ENCODE measurements around the gene CAMTA1. TPM values are rescaled to one million over a fixed set of nuclear protein-coding genes. Genes with fewer than 3 reads are reported as not detected.

CAMTA1 gene
- total RNA-seq, 1 donor from 2014 or later: 62.9 TPM

GRCh38 chr1:6969762-6970161 lies 184.5 kb downstream of the CAMTA1 start:
- DNase-seq (ENCODE audit: extremely low spot score in 2 of 2): no peak
- Histone ChIP-seq H3K4me1 (no peaks in the 10 kb centered on the region), H3K36me3 (no peaks in the 10 kb centered on the region), H3K27ac (no peak overlapping the region), H3K4me3 (no peak overlapping the region), H3K27me3 (no peaks in the 10 kb centered on the region), H3K9me3 (no peaks in the 10 kb centered on the region)
- TF ChIP-seq POLR2A (IDR thresholded peaks at IDR 0.05) (no peak), CTCF (IDR thresholded peaks at IDR 0.05) (no peak), POLR2AphosphoS5 (IDR thresholded peaks at IDR 0.05; ENCODE audit: insufficient read depth in 1 of 2, low read depth in 1 of 2) (no peak)
- intact Hi-C loops (cut with DNase I): no loop called here

- intact Hi-C loops (cut with DNase I): no loop called here
- H3K9me3 ChIP-seq: no peaks in the 10 kb centered on the region
- H3K27ac ChIP-seq: no peak overlapping the region
- no peaks in the 10 kb centered on the region for H3K36me3 ChIP-seq
- H3K4me3 ChIP-seq: no peak overlapping the region
- H3K27me3 ChIP-seq: no peaks in the 10 kb centered on the region
- TF ChIP-seq POLR2A (IDR thresholded peaks at IDR 0.05): no peak
- TF ChIP-seq POLR2AphosphoS5 (IDR thresholded peaks at IDR 0.05; ENCODE audit: insufficient read depth in 1 of 2, low read depth in 1 of 2): no peak
- TF ChIP-seq CTCF (IDR thresholded peaks at IDR 0.05): no peak
- H3K4me1 ChIP-seq: no peaks in the 10 kb centered on the region
- DNase-seq (ENCODE audit: extremely low spot score in 2 of 2): no peak
Measured at GRCh38 chr1:6970221-6970620, 185.0 kb downstream of the CAMTA1 start.

DNA sequence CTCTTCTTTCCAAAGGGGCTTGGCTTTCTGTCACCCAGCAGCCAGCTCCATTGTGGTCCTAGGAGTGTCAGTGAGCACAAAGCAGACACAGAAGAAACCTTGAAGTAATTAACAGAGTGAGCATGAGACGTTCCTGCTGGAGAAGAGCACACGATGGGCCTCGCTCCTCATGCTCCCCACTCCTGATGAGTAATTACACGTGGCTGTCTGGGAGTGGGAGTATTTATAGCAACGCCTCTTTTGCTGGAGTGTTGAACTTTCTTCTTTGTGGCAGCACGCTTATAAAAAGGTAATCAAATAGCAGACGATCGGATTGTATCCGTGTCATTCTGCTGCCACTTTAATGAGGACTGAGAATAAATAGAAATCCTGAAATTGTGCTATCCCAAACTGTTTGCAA lies 185.8 kb downstream of the CAMTA1 start:
- Histone ChIP-seq H3K4me1 (no peaks in the 10 kb centered on the region), H3K27ac (no peak overlapping the region), H3K27me3 (no peaks in the 10 kb centered on the region), H3K4me3 (no peak overlapping the region), H3K9me3 (no peaks in the 10 kb centered on the region), H3K36me3 (no peaks in the 10 kb centered on the region)
- TF ChIP-seq POLR2A (IDR thresholded peaks at IDR 0.05): no peak
- no peak for TF ChIP-seq POLR2AphosphoS5 (IDR thresholded peaks at IDR 0.05; ENCODE audit: insufficient read depth in 1 of 2, low read depth in 1 of 2)
- no peak for TF ChIP-seq CTCF (IDR thresholded peaks at IDR 0.05)
- intact Hi-C loops (cut with DNase I): no loop called here
- no peak for DNase-seq (ENCODE audit: extremely low spot score in 2 of 2)

DNA sequence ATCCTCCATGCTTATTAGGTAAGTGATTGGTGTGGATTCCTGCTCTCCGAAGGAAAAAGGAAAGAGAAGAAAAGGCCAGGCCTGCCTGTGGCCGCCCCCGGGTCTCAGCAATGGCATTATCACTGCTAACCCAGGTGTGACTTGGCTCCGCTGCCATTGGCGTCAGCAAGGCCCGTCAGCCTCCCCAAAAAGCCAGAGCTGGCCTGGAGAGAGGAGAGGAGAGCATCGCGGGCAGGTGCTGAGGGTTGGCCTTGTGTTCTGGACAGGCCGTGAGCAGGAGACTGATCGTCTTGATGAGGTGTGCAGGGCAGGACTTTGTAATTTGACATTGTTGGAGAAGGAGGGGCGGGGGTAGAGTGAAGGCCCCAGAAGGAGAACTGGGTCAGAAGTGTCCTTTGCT lies 186.4 kb downstream of the CAMTA1 start:
- Histone ChIP-seq H3K36me3 (no peaks in the 10 kb centered on the region), H3K4me3 (no peak overlapping the region), H3K4me1 (no peaks in the 10 kb centered on the region), H3K9me3 (no peaks in the 10 kb centered on the region), H3K27ac (no peak overlapping the region), H3K27me3 (no peaks in the 10 kb centered on the region)
- intact Hi-C loops (cut with DNase I): no loop called here
- DNase-seq (ENCODE audit: extremely low spot score in 2 of 2): no peak
- TF ChIP-seq POLR2A (IDR thresholded peaks at IDR 0.05): no peak
- no peak for TF ChIP-seq POLR2AphosphoS5 (IDR thresholded peaks at IDR 0.05; ENCODE audit: insufficient read depth in 1 of 2, low read depth in 1 of 2)
- TF ChIP-seq CTCF (IDR thresholded peaks at IDR 0.05): no peak

DNA sequence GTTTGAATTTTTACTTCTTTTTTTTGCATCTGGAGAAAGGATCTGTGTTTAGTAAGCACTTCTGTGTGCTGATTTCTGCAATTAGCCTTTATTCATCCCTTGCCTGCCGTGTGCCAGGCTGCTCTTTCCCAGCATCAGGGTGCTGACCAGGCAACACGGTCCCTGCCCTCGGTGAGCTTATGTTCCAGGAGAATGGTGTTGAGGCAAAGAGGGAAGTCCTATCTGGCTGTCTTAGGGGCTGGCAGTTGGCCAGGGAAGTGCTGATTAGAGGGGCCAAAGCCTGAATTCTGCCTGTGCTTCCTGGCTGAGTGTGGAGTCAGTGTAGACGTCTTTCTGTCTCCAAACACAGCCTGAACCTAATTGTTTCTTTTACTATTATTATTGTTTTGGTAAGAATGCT lies 187.1 kb downstream of the CAMTA1 start:
- Histone ChIP-seq H3K9me3 (no peaks in the 10 kb centered on the region), H3K4me3 (no peak overlapping the region), H3K4me1 (no peaks in the 10 kb centered on the region), H3K36me3 (no peaks in the 10 kb centered on the region), H3K27ac (no peak overlapping the region), H3K27me3 (no peaks in the 10 kb centered on the region)
- TF ChIP-seq CTCF (IDR thresholded peaks at IDR 0.05) (no peak), POLR2A (IDR thresholded peaks at IDR 0.05) (no peak), POLR2AphosphoS5 (IDR thresholded peaks at IDR 0.05; ENCODE audit: insufficient read depth in 1 of 2, low read depth in 1 of 2) (no peak)
- DNase-seq (ENCODE audit: extremely low spot score in 2 of 2): no peak
- intact Hi-C loops (cut with DNase I): no loop called here
